Caco-2 (cell line): ENCODE measurements around the gene KLHL29. TPM values are rescaled to one million over a fixed set of nuclear protein-coding genes. Genes with fewer than 3 reads are reported as not detected.

ENCODE experiments used
- BruUV-seq: library from RNA; stranded (reverse); fragments of 400-500 nt; replicated peaks from 2 replicates; lab custom pipeline; 2021; lab: Mats Ljungman, UMichigan
- CTCF ChIA-PET: fragments of 300-600 bp; sonication (Branson Sonifier 250); formaldehyde crosslinking; loops from one replicate; lab custom pipeline; 2022; ENCODE audit warnings: antibody characterized with exemption; lab: Charles Lee
- POLR2A ChIA-PET: fragments of 300-600 bp; sonication (Branson Sonifier 250); formaldehyde crosslinking; loops from one replicate; lab custom pipeline; 2022; ENCODE audit warnings: antibody characterized with exemption; lab: Charles Lee
- DNase-seq, 2 experiments: peaks; one replicate each; pipeline versions ENCODE4 v3.0.0 to v3.0.0-alpha.2; 2020 to 2022
- H3K27me3 ChIP-seq: replicated peaks from 2 replicates; pipeline ENCODE4 v1.6.0; 2011; ENCODE audit warnings: low read length; ENCODE audit not compliant: control insufficient read depth, insufficient read depth
- H3K36me3 ChIP-seq: 2 replicates; pipeline ENCODE4 v1.5.1; 2011; ENCODE audit warnings: low read length; ENCODE audit not compliant: control insufficient read depth, insufficient read depth
- H3K4me1 ChIP-seq: fragments of 250-450 bp; sonication (Bioruptor Pico); 2 replicates; pipeline ENCODE4 v1.5.1; 2020; ENCODE audit warnings: mild to moderate bottlenecking
- H3K4me3 ChIP-seq: 2 replicates; pipeline ENCODE4 v1.5.1; 2011; ENCODE audit warnings: low read depth, mild to moderate bottlenecking, control low read depth, low read length
- H3K9me3 ChIP-seq: fragments of 250-450 bp; sonication (Bioruptor Pico); 2 replicates; pipeline ENCODE4 v1.5.1; 2020; ENCODE audit warnings: mild to moderate bottlenecking, moderate library complexity
- H3K27ac Mint-ChIP-seq: one replicate; pipeline ENCODE4 v1.8.0; 2022; ENCODE audit warnings: mixed read lengths; ENCODE audit not compliant: unreplicated experiment
- H3K27me3 Mint-ChIP-seq: one replicate; pipeline ENCODE4 v1.8.0; 2022; ENCODE audit warnings: mixed read lengths; ENCODE audit not compliant: insufficient read depth, unreplicated experiment
- H3K36me3 Mint-ChIP-seq: one replicate; pipeline ENCODE4 v1.8.0; 2022; ENCODE audit warnings: mild to moderate bottlenecking, mixed read lengths; ENCODE audit not compliant: insufficient read depth, unreplicated experiment
- H3K4me1 Mint-ChIP-seq: one replicate; pipeline ENCODE4 v1.8.0; 2022; ENCODE audit warnings: low read depth, mixed read lengths; ENCODE audit not compliant: unreplicated experiment
- H3K4me3 Mint-ChIP-seq: one replicate; pipeline ENCODE4 v1.8.0; 2022; ENCODE audit warnings: mild to moderate bottlenecking, moderate library complexity, mixed read lengths; ENCODE audit not compliant: unreplicated experiment
- H3K9me3 Mint-ChIP-seq: one replicate; pipeline ENCODE4 v1.8.0; 2022; ENCODE audit warnings: mixed read lengths; ENCODE audit not compliant: unreplicated experiment
- intact Hi-C: fragments of 100-400 bp; cut with micrococcal nuclease; formaldehyde crosslinking; loops from one replicate; pipeline ENCODE4 v1.10.0; 2022; ENCODE audit not compliant: unreplicated experiment
- total RNA-seq: library from RNA; stranded (reverse); gene quantifications from 2 replicates; pipeline ENCODE4 v1.2.3, GENCODE V29; 2022
- TF ChIP-seq, protein P1 (sequence below), 2 experiments: fragments of 200-600 bp in 1 of 2; IDR thresholded peaks; 1 replicate in 1 of 2; 2 replicates in 1 of 2; pipeline versions ENCODE4 v1.5.1 to v1.8.0; 2011 to 2022; ENCODE audit warnings: antibody characterized with exemption in 1 of 2, control low read depth in 1 of 2, inconsistent platforms in 1 of 2, low read depth in 1 of 2, low read length in 1 of 2, mild to moderate bottlenecking in 1 of 2, moderate library complexity in 1 of 2; ENCODE audit not compliant: insufficient read depth in 1 of 2, severe bottlenecking in 1 of 2, unreplicated experiment in 1 of 2

Gene KLHL29
- total RNA-seq, 1 experiment from 2014 or later = 0.61 TPM

DNA sequence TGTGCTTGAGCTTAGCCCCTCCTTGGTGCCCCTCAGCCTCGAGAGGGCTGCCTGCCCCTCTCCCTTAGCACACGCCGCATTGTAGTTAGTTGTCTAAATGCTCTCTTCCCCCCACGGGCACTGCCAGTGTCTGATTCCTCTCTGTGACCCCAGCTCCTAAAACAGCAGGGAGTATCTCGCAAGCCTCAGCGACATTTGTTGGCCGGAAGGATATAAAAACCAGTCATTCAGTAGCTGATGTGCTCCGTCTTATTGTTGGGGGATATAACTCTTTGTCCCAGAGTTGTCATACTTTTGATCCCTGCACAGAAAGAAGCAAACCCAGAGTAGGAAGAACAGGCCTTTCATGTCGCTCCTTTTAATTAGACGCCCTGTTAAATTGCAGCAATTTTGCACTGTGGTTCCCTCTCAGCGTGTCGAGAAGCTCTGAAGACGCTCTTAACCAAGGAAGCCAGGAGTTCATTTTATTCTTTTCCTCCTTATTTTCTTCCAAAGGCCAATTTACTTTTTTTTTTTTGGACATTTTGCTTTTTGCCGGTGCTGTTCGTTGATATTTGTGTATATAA lies 201.8 kb downstream of the KLHL29 start:
- H3K4me3 Mint-ChIP-seq = no peak overlapping the region
- H3K27me3 Mint-ChIP-seq = peaks cover 3% of the 10 kb centered on the region

DNA sequence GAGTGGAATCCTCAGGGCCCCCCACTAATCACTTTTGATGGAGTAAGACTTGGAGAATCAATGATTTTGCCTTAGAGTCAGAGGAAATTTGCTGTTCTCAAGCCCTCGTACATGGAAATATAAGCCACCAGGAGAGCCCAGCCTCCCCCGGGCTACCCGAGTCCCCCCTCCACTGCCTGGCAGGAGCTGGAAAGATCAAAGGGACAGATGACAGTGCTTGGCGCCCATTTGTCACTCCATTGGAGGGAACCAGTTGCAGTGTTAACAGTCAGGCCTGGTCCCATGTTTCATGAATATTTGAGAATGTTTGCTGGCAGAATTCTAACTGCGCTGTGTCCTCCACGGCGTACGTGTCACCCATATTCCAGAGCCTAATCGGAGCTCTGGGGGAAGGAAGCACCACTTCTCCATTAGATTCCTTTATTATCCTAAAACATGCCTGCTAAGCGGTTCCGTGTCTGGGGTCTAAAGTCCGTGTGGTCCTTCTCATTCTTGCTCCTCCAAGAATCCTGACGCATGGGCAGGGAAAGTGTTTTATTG lies 202.4 kb downstream of the KLHL29 start:
- Mint-ChIP-seq H3K4me3 (no peak overlapping the region), H3K36me3 (no peaks in the 10 kb centered on the region), H3K9me3 (no peaks in the 10 kb centered on the region), H3K27me3 (peaks cover 3% of the 10 kb centered on the region), H3K27ac (no peak overlapping the region), H3K4me1 (no peaks in the 10 kb centered on the region)
- intact Hi-C loops = no loop called here
- DNase-seq = no peak
- no peaks in the 10 kb centered on the region for H3K4me1 ChIP-seq
- CTCF ChIA-PET = no interaction called here
- no peaks in the 10 kb centered on the region for H3K27me3 ChIP-seq
- POLR2A ChIA-PET = no interaction called here
- no peaks in the 10 kb centered on the region for H3K9me3 ChIP-seq
- TF ChIP-seq, protein P1, sequence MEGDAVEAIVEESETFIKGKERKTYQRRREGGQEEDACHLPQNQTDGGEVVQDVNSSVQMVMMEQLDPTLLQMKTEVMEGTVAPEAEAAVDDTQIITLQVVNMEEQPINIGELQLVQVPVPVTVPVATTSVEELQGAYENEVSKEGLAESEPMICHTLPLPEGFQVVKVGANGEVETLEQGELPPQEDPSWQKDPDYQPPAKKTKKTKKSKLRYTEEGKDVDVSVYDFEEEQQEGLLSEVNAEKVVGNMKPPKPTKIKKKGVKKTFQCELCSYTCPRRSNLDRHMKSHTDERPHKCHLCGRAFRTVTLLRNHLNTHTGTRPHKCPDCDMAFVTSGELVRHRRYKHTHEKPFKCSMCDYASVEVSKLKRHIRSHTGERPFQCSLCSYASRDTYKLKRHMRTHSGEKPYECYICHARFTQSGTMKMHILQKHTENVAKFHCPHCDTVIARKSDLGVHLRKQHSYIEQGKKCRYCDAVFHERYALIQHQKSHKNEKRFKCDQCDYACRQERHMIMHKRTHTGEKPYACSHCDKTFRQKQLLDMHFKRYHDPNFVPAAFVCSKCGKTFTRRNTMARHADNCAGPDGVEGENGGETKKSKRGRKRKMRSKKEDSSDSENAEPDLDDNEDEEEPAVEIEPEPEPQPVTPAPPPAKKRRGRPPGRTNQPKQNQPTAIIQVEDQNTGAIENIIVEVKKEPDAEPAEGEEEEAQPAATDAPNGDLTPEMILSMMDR (IDR thresholded peaks at IDR 0.05; ENCODE audit: insufficient read depth in 1 of 2, low read depth in 1 of 2, low read length in 1 of 2, severe bottlenecking in 1 of 2, unreplicated experiment in 1 of 2) = no peak
- BruUV-seq = no TSS peak
- H3K4me3 ChIP-seq = no peak overlapping the region
- no peaks in the 10 kb centered on the region for H3K36me3 ChIP-seq

More for the DNA sequence above, 201.8 kb downstream of the KLHL29 start:
- no peaks in the 10 kb centered on the region for H3K9me3 Mint-ChIP-seq
- H3K4me1 Mint-ChIP-seq = no peaks in the 10 kb centered on the region
- no TSS peak for BruUV-seq
- POLR2A ChIA-PET = no interaction called here
- no peaks in the 10 kb centered on the region for H3K36me3 Mint-ChIP-seq
- no peak overlapping the region for H3K27ac Mint-ChIP-seq
- H3K27me3 ChIP-seq = no peaks in the 10 kb centered on the region
- H3K4me3 ChIP-seq = no peak overlapping the region
- DNase-seq = no peak
- TF ChIP-seq, protein P1 (IDR thresholded peaks at IDR 0.05; ENCODE audit: insufficient read depth in 1 of 2, low read depth in 1 of 2, low read length in 1 of 2, severe bottlenecking in 1 of 2, unreplicated experiment in 1 of 2) = no peak
- H3K36me3 ChIP-seq = no peaks in the 10 kb centered on the region
- no peaks in the 10 kb centered on the region for H3K9me3 ChIP-seq
- H3K4me1 ChIP-seq = no peaks in the 10 kb centered on the region
- CTCF ChIA-PET = no interaction called here
- intact Hi-C loops = no loop called here

DNA sequence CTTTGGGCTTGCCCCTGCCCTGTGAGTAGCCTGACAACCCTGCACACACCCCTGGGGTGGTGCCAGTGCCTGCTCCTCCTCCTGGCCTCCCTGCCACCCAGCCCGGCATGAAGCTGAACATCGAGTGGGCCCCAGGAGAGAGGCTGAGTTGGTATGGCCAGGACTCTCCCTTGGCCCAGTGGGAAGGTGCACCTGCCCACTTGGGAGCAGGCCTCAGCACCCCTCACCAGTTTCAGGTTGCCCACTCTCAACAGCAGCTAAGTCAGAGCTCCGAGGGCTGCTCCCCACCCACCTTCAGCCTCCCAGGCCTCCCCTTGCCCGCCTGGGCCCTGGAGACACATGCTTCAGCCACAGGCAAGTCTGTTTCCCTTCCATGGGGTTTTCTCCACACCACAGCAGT lies 203.1 kb downstream of the KLHL29 start:
- peaks cover 3% of the 10 kb centered on the region for H3K27me3 Mint-ChIP-seq
- no peak overlapping the region for H3K27ac Mint-ChIP-seq

More for the DNA sequence above, 203.1 kb downstream of the KLHL29 start:
- Mint-ChIP-seq H3K4me3 (no peak overlapping the region), H3K36me3 (no peaks in the 10 kb centered on the region), H3K4me1 (no peaks in the 10 kb centered on the region), H3K9me3 (no peaks in the 10 kb centered on the region)
- H3K36me3 ChIP-seq = no peaks in the 10 kb centered on the region
- no TSS peak for BruUV-seq
- H3K27me3 ChIP-seq = no peaks in the 10 kb centered on the region; the same call in 1 of the 2 replicates
- CTCF ChIA-PET = no interaction called here
- POLR2A ChIA-PET = no interaction called here
- no peaks in the 10 kb centered on the region for H3K9me3 ChIP-seq
- intact Hi-C loops = no loop called here
- H3K4me3 ChIP-seq = no peak overlapping the region
- DNase-seq = no peak
- H3K4me1 ChIP-seq = no peaks in the 10 kb centered on the region
- TF ChIP-seq, protein P1 (IDR thresholded peaks at IDR 0.05; ENCODE audit: insufficient read depth in 1 of 2, low read depth in 1 of 2, low read length in 1 of 2, severe bottlenecking in 1 of 2, unreplicated experiment in 1 of 2) = no peak
